Myometrial cell (primary cell): ENCODE measurements around the gene PALM. TPM values are rescaled to one million over a fixed set of nuclear protein-coding genes. Genes with fewer than 3 reads are reported as not detected.

Source experiments
- total RNA-seq: library from RNA; depleted of rRNA; stranded (reverse); fragments of >200 nt; gene quantifications from 2 replicates; pipeline ENCODE4 v1.2.3, GENCODE V29; 2015

The PALM gene, protein sequence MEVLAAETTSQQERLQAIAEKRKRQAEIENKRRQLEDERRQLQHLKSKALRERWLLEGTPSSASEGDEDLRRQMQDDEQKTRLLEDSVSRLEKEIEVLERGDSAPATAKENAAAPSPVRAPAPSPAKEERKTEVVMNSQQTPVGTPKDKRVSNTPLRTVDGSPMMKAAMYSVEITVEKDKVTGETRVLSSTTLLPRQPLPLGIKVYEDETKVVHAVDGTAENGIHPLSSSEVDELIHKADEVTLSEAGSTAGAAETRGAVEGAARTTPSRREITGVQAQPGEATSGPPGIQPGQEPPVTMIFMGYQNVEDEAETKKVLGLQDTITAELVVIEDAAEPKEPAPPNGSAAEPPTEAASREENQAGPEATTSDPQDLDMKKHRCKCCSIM
- total RNA-seq: 0.35 and 6.3 TPM in 2 replicates

DNA sequence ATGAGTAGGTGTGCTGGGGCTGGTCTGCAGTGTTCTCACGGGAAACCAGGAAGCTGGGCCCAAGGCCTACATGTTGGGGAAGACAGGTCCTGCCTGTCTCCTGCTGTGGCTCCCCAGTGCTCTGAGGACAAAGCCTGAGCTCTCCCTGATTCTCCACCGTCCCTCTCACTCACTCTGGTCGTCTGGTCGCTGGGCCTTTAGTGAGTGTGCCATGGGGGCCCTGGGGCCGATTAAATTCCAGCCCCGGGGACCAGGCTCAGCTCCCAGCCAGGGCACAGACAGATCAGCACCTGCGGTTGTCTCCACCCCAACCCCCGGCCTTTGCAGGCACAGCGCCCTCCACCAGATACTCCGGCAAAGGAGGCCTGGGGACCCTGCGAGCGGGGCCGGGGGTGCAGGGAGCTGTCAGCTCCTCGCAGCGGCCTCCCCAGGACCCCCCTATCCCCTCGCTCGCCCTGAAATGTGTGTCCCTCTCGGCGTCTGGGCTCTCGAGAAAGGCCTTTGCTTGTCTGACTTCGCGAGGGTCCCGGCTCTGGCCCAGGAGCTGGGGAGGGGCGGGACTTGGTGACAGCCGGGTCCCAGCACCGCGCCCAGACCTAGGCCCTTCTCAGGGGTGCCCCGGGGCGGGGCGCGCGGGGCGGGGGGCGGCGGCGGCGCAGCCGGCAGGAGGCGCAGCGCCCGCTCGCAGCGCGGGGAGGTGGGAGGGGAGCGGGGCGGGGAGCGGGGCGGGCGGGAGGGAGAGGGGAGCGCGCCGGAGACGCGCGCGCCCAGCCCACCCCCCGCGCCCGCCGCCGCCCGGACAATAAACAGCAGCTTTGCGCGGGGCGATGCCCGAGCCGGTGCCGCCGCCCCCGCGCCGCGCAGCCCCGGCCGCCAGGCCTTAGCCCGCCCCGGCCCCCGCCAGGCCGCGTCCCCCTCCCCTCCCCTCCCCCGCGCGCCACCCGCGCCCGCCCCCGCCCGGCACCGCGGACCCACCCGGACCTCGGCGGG lies at the start of gene PALM:
Gene PALM (plus strand): TSS at position 782 of the 990 bp plus-strand sequence. CDS start 212 bp downstream, outside the sequence.

DNA sequence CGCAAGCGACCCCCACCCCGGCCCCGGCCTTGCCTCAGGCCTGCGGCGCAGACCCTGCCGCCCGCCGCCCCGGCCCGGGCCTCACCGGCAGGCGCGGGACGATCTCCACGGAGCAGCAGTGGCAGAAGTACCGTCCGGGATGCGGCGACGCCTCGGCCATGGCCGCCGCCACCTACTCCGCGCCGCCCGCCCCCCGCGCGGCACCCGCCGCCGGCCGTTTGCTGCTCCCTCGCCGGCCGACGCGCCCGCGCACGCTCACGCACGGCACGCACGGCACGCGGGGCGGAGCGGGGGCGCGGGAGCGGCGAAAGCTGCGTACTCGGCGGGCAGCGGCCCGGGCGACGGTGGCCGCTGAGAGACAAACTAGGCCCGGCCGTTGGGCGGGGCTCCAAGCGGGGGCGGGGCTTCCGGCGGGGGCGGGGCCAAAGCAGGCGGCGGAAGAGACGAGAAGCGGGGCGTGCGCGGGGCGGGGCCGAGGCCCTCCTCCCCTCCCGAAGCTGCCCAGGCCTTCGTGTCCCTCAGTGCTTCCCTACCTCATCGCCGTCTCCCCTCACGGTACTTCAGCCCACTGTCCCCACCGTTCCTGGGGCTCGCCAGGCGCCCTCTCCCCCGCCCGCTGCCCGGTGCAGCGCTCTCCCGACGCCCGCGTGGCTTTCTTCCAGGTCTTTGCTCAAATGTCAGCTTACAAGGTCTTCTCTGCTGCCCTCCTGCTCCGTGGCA lies 45.6 kb upstream of the PALM start, which contains the start of gene RNF126:
Gene RNF126 (minus strand): TSS at position 253 of the 720 bp plus-strand sequence. CDS start 93 bp downstream, at position 160.

DNA sequence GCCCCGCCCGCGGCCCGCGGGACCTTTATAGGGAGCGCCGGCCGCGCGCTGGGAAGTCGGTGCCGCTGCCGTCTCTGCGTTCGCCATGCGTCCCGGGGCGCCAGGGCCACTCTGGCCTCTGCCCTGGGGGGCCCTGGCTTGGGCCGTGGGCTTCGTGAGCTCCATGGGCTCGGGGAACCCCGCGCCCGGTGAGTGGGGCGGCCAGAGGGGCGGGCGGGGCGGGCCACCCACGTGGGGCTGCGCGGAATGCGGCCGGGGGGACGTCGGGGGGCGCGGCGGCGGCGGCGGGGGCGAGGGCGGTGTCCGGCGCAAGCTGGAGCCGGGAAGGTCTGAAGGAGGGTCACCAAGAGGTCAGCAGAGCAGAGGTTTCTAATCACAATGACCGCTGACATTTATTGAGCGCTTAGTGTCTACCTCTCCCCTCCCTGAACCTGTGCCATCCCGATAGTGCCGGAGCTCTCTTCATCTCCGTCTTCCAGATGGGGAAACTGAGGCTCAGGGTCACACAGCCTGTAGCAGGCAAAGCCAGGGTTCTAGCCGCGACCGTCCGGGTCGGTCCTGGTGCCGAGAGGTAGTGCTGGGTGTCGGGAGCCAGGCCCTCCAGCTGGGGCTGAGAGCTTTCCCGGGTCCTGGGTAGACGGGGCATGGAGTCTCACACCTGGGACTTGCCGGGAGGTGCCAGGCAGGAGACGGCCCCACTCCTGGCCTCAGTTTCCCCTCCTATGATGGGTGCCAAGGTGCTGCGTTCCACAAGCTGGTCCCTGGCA lies 32.2 kb upstream of the PALM start, which contains the start of gene FSTL3:
Gene FSTL3 (plus strand): TSS at position 54 of the 767 bp plus-strand sequence. CDS start 32 bp downstream, at position 86.

DNA sequence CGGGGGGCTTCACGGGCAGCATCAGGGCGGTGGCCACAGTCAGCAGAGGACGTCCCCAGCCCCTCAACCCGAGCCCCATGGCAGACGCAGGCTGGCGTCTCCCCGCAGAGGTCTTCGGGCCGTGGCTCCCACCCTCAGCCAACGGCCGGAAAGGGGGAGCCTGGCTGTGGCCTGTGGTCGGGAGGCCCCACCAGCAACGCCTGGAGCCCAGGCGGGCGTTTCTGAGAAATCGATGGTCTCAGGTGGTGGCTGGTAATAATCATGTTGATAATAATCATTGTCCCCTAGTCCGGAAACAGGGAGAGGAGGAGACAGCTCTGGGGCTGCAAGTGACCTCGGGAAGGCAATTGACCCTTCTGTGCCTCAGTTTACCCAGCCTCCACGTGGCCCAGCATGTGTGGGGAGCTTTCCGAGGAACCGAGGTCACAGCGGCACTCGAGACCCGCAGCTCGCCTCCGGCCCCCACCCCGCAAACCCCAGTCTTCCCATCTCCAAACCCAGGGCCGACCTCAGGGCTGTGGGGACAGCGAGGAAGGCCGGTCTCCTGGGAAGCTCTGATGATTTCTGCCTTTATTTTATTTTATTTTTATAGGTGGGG lies 13.3 kb upstream of the PALM start, which contains the start of gene PRSS57:
Gene PRSS57 (minus strand): TSS at position 101 of the 598 bp plus-strand sequence. CDS start 22 bp downstream, at position 79.

DNA sequence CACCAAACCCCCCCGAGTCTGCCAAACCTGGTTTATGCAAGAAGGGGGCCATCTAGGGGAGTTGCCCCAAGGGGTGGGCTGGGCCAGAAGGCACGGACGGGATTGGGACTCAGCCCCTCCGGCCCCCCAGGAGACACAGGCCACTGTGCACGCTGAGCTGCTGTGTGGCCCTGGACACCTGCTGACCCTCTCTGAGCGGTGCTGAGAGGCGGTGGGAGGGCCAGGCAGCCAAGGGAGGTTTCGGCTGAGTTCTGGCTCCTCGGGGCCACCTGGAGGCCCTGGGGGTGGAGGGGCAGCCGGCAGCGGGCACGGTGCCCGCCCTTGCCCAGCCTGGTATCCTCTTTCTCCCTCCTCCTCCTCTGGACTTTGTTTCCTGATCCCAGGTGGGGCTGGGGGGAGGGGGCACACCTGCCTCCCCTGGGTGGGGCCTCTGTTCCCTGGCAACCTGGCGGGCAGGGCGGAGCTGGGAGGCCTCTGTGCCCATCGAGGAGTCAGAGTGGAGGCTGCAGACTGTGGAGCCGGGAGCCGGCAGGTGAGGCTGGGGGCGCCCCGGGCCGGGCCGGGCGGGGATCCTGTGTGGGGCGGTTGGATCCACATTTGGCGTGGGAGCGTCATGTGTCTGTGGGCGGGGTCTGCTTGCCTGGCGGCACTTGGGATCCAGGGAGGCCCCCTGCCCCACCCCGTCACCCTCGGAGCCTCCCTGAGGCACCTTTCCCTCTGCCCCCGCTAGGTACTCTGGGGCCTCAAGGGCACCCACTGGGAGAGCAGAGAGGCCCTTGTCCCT lies 42.1 kb downstream of the PALM start, which contains the start of gene MISP:
Gene MISP (plus strand): TSS at position 473 of the 784 bp plus-strand sequence. CDS start 5,835 bp downstream, outside the sequence.

DNA sequence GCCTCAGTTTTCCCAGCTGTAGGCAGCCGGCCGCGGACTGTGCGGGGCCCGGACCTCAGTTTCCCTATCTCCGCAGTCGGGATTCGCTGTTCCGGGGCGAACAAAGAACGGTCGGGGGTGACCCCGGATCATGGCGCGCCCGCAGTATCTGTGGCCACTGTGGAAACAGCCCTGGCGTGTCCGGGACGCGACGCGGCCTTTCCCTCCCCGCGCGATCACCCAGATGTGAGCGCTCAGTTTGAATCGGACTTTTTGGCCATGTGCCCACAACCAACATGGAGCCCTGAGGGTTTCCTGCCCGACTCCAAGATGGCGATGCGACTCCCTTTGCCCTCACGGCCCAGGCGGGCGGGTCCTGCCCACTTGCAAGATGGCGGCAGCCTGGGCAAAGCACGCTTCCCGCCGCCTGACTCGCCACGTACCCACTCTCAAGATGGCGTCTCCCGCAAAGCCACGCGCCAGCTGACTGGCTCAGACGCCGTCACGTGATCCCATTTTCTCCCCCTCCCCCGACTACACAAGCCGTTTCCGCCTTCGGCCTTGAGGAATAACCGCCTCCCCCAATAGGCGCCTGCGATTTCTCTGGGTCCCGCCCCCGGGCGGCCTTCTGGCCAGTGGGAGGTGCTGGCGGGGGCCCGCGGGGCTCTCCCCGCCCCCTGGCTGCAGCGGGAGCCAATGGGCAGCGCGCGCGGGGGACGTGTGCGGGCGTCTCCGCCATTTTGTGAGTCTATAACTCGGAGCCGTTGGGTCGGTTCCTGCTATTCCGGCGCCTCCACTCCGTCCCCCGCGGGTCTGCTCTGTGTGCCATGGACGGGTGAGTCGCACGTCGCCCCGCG lies 88.2 kb downstream of the PALM start, which contains the start of gene PTBP1:
Gene PTBP1 (plus strand): TSS at position 761 of the 836 bp plus-strand sequence. CDS start 46 bp downstream, at position 807.

Other genes starting within 250 kb of the PALM start
- under 0.01 TPM in 1 of 2 replicates, not detected in the other for gene SHC2, start 247.9 kb upstream of the PALM start, total RNA-seq
- gene MADCAM1, start 212.4 kb upstream of the PALM start, total RNA-seq: 0.18 TPM in 1 of 2 replicates, not detected in the other
- 36.0 and 58.5 TPM in 2 replicates for gene TPGS1, start 201.4 kb upstream of the PALM start, total RNA-seq
- 49.8 and 59.4 TPM in 2 replicates for gene CDC34, start 177.2 kb upstream of the PALM start, total RNA-seq
- not detected in 2 replicates for gene GZMM, start 164.9 kb upstream of the PALM start, total RNA-seq
- 709 and 859 TPM in 2 replicates for gene BSG, start 136.3 kb upstream of the PALM start, total RNA-seq
- 1.2 TPM in 2 replicates for gene HCN2, start 119.1 kb upstream of the PALM start, total RNA-seq
- gene POLRMT, start 75.4 kb upstream of the PALM start, total RNA-seq: 33.4 and 34.7 TPM in 2 replicates
- not detected in 2 replicates for gene FGF22, start 69.1 kb upstream of the PALM start, total RNA-seq
- gene RNF126, start 45.7 kb upstream of the PALM start, total RNA-seq: 65.7 and 83.5 TPM in 2 replicates
- gene FSTL3, start 32.5 kb upstream of the PALM start, total RNA-seq: 68.0 and 111 TPM in 2 replicates
- gene PRSS57, start 13.5 kb upstream of the PALM start, total RNA-seq: not detected in 2 replicates
- gene MISP, start 42.2 kb downstream of the PALM start, total RNA-seq: 0.86 TPM in 1 of 2 replicates, not detected in the other
- gene PTBP1, start 88.5 kb downstream of the PALM start, total RNA-seq: 250 and 351 TPM in 2 replicates
- gene PLPPR3, start 113.0 kb downstream of the PALM start, total RNA-seq: 0.35 and 0.58 TPM in 2 replicates
- not detected in 2 replicates for gene AZU1, start 118.9 kb downstream of the PALM start, total RNA-seq
- gene PRTN3, start 132.1 kb downstream of the PALM start, total RNA-seq: not detected in 2 replicates
- gene ELANE, start 143.4 kb downstream of the PALM start, total RNA-seq: not detected in 2 replicates
- gene CFD, start 150.7 kb downstream of the PALM start, total RNA-seq: 2.0 and 5.7 TPM in 2 replicates
- gene MED16, start 184.3 kb downstream of the PALM start, total RNA-seq: 35.4 and 44.7 TPM in 2 replicates
- not detected in 2 replicates for gene RNU6-9, start 184.5 kb downstream of the PALM start, total RNA-seq
- gene R3HDM4, start 204.3 kb downstream of the PALM start, total RNA-seq: 34.7 and 66.6 TPM in 2 replicates
- 0.18 TPM in 1 of 2 replicates, not detected in the other for gene KISS1R, start 208.4 kb downstream of the PALM start, total RNA-seq
- gene ARID3A, start 217.1 kb downstream of the PALM start, total RNA-seq: 11.7 and 15.3 TPM in 2 replicates